Hepatocyte (in vitro differentiated cells): ENCODE results near the gene GPRC5C.
A peak's percentile ranks its signal among the peaks of the same experiment; 100 is the strongest.

Experiments used
- CTCF ChIP-seq: fragments of 200-600 bp; sonication (generic); IDR thresholded peaks from 2 replicates; pipeline ENCODE4 v1.5.1; 2016; ENCODE audit warnings: antibody characterized with exemption, mild to moderate bottlenecking; ENCODE audit not compliant: poor library complexity
- EZH2 ChIP-seq: fragments of 200-600 bp; sonication (generic); IDR thresholded peaks from 2 replicates; pipeline ENCODE4 v1.6.1; 2016; ENCODE audit warnings: antibody characterized with exemption, mild to moderate bottlenecking, borderline replicate concordance
- EZH2phosphoT487 ChIP-seq: fragments of 200-600 bp; sonication (generic); IDR thresholded peaks from one replicate; pipeline ENCODE4 v1.6.1; 2018; ENCODE audit warnings: antibody characterized with exemption, mild to moderate bottlenecking, low read depth, moderate library complexity; ENCODE audit not compliant: unreplicated experiment, severe bottlenecking

- TF ChIP-seq CTCF (peak; percentile 4), EZH2 (no peak), EZH2phosphoT487 (no peak)
Observed at GRCh38 chr17:74454197-74455024, 22.5 kb downstream of the GPRC5C start.
